Measurements from ENCODE around the gene TCERG1L.

Gene TCERG1L

DNA sequence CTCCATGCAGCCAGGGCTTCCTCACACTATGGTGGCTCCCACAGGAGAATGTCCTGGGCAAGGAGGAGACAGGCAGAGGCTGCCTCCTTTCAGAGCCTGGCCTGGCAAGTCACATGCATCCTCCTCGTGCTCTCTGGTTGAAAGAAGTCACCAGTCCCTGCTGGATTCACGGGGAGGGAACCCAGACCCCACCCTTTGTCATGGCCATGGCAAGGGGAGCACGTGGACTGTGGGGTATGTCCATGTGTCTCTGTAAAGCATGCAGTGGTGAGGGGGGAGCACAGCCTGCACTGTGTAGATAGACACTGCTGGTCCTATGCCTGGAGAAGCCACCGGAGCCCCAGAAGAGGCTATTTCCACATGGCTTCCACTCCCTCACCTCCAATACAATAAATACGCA lies 225.0 kb downstream of the TCERG1L start:
- ChIA-PET POLR2A (no interaction called here), CTCF (no interaction called here)
- TF ChIP-seq, protein P1, sequence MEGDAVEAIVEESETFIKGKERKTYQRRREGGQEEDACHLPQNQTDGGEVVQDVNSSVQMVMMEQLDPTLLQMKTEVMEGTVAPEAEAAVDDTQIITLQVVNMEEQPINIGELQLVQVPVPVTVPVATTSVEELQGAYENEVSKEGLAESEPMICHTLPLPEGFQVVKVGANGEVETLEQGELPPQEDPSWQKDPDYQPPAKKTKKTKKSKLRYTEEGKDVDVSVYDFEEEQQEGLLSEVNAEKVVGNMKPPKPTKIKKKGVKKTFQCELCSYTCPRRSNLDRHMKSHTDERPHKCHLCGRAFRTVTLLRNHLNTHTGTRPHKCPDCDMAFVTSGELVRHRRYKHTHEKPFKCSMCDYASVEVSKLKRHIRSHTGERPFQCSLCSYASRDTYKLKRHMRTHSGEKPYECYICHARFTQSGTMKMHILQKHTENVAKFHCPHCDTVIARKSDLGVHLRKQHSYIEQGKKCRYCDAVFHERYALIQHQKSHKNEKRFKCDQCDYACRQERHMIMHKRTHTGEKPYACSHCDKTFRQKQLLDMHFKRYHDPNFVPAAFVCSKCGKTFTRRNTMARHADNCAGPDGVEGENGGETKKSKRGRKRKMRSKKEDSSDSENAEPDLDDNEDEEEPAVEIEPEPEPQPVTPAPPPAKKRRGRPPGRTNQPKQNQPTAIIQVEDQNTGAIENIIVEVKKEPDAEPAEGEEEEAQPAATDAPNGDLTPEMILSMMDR (IDR thresholded peaks at IDR 0.05; ENCODE audit: control extremely low read depth, extremely low read depth, low read depth, missing control alignments): no peak
- DNase-seq (ENCODE audit: extremely low spot score): no peak

DNA sequence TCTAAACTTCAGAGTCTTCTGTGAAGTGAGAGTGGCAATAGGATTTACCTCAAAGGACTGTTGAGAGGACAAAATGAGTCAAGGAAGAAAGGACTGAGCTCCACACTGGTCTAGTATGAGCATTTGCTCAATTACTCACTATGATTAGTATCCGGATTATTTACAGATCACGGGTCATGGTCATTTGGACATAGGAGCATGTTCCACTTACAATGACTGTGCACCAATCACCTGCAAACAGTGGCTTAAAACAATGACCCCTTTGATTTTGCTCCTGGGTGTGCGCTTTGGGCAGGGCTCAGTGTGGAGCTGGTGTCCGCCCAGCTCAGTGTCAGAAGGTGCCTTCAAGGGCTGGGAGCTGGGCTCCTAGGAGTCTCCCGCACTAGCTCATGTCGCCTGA lies 225.4 kb downstream of the TCERG1L start:
- no peak for DNase-seq (ENCODE audit: extremely low spot score)
- TF ChIP-seq, protein P1 (IDR thresholded peaks at IDR 0.05; ENCODE audit: control extremely low read depth, extremely low read depth, low read depth, missing control alignments): no peak
- ChIA-PET CTCF (no interaction called here), POLR2A (no interaction called here)

DNA sequence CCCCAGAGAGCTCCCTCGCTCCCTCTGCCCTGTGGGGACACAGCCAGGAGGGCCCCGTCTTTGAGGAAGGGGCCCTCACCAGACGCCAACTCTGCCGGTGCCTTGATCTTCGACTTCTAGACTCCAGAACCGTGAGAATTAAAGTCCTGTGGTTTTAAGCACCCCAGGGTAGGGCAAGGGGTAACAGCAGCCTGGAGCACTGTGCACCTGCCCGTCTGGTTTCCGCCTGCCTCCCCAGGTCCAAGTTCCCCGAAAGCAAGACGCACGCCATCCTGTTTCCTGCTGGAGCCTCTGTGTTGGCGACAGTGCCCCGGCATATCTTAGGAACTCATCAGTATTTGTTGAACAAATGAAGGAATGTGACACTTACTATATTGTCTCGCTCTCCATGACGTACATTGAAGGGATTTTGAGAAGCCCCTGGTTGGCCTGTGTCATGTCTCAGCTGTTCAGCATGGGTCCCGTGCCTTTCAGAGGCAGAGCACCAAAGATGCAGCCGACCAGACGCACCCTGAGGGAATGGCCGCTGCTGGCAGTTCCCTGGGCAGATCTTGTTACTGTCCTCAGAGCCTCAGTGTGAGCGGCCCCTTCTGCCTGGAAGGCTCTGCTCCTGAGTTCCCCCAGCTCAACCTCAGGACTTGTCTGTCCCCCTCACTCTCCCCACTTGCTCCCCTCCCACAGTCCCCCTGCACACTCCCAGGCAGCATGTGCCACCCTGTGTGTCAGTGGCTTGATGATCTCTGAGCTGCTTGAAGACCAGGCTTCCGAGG lies 226.2 kb downstream of the TCERG1L start:
- DNase-seq (ENCODE audit: extremely low spot score): no peak
- ChIA-PET CTCF (no interaction called here), POLR2A (no interaction called here)
- TF ChIP-seq, protein P1 (IDR thresholded peaks at IDR 0.05; ENCODE audit: control extremely low read depth, extremely low read depth, low read depth, missing control alignments): no peak

DNA sequence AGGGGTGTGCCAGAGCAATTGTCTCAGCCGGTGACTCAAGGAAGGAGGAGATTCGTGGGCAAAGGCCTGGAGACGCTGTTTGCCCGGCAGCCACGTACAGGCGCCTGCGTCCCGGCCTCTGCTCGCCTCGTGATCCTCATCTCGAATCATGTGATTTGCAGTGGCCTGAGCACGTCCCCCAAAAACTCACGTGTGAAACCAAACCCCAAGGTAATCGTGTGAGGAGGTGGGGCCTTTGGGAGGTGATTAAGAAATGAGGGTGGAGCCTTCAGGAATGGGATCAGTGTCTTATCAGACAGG lies 226.8 kb downstream of the TCERG1L start:
- ChIA-PET CTCF (no interaction called here), POLR2A (no interaction called here)
- TF ChIP-seq, protein P1 (IDR thresholded peaks at IDR 0.05; ENCODE audit: control extremely low read depth, extremely low read depth, low read depth, missing control alignments): no peak
- DNase-seq (ENCODE audit: extremely low spot score): no peak

DNA sequence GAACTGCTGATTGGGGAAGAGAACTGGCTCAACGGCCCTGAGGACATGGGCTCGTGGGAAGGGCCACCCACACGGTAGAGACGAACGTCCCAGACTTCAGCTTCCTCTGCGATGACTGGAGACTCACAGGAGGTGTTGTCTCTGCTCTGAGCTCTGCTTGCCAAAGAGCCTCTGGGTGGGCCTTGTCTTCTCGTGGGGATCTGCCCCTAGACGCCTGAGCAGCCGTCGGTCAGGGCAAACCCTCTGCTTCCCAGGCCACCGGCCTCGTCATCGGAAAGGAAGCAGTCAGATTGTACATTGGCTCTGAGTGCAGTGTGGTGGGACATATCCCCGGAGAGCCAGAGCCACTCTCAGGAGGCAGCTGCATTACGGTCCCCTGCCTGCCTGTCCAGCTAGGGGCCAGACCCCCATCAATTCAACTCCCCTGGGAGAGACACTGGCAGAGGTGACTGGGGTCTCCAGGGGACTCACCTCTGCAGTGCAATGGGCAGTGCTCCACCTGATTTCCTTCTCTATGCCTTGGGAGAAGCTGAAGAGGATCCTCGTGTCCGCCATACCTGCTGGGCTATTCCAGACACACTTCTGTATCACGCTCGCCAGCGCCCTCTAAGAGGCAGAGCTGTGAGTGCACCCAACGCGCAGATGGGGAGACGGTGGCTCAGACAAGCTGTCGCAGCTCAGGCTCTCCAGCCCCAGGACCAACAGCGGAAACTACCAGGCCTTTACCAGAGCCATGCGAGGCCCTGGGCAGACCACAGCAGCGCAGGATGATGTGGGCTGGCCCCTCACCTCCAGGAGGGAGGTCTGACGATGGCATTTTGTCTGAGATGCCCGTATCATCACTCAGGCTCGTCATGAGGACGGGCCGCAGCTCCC lies 227.4 kb downstream of the TCERG1L start:
- TF ChIP-seq, protein P1 (IDR thresholded peaks at IDR 0.05; ENCODE audit: control extremely low read depth, extremely low read depth, low read depth, missing control alignments): no peak
- ChIA-PET CTCF (no interaction called here), POLR2A (no interaction called here)
- no peak for DNase-seq (ENCODE audit: extremely low spot score)

DNA sequence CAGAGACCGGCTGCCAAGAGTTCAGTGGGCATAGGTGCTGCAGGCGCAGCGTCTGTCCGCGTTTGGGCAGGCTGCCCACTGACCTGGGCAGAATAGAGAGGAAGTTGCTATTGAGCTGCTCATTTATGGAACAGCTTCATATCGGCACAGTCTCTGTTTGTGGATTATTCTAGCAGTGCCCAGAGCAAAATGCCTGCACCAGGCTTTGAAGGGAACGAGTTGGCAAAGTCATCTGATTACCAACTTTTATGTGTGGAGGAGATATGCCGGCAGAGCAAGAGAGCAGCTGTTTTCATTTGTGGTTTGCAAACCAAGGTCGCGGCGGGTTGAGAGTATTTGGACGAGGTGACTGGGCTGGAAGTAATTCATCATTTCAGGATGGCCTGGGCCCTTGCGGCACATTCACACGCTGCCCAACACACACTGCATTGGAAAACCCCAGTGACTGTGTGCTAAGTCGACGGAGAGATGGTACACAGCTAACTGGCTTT lies 228.5 kb downstream of the TCERG1L start:
- ChIA-PET CTCF (interaction anchor here (0.7 kb wide), 1 partner anchor 9 kb away, joined by 3 read pairs; no protein-coding TSS in a partner anchor), POLR2A (no interaction called here)
- TF ChIP-seq, protein P1 (IDR thresholded peaks at IDR 0.05; ENCODE audit: control extremely low read depth, extremely low read depth, low read depth, missing control alignments): no peak
- no peak for DNase-seq (ENCODE audit: extremely low spot score)
